ENCODE data around the gene CACNA1C. TPM values are rescaled to one million over a fixed set of nuclear protein-coding genes. Genes with fewer than 3 reads are reported as not detected.

The CACNA1C gene
- total RNA-seq, 1 experiment from 2014 or later, result 1.1 TPM

DNA sequence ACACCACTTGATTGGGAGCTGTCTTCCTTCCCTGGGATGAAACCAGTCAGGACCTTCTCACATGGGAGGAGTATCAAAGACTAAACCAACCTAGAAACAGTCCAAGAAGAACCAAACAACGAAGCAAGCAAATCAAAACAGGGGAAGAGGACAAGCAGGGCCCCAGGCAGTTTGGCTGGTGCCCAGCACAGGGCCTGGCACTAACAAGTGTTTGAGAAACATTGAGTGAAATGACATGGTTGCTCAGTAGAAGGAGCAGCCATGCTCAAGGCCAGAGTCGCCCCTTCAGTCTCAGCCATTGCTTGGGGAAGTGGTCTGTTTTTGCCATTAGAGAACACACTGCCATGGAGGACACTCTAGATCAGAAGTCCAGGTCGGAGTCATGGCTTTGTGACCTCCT is 323.1 kb downstream of the CACNA1C start:
- H2BK12ac ChIP-seq (ENCODE audit: insufficient read length, low read depth, low read length), result no peak overlapping the region
- H3K27ac Mint-ChIP-seq, result no peak overlapping the region; a peak in 1 of 7 replicates
- no peak overlapping the region for H2AK5ac ChIP-seq (ENCODE audit: insufficient read length, low read length)
- no peak overlapping the region for H3K23ac ChIP-seq (ENCODE audit: insufficient read length, low read depth, low read length)
- H4K8ac ChIP-seq (replicated peaks; ENCODE audit: insufficient read length, low read depth, low read length), result no peak overlapping the region
- no peak overlapping the region for H3K4ac ChIP-seq (ENCODE audit: low read depth, low read length)
- no peak overlapping the region for H3K14ac ChIP-seq (ENCODE audit: insufficient read depth, low read length)
- no peaks in the 10 kb centered on the region for H3K27me3 ChIP-seq (ENCODE audit: insufficient read depth, low read length)
- no peaks in the 10 kb centered on the region for H3K23me2 ChIP-seq (ENCODE audit: insufficient read length, low read depth, low read length, poor library complexity, severe bottlenecking)
- H4K20me1 ChIP-seq (ENCODE audit: control insufficient read depth, insufficient read depth, insufficient read length), result no peaks in the 10 kb centered on the region
- no peak overlapping the region for H2AFZ ChIP-seq (ENCODE audit: low read length)
- H3K9me3 Mint-ChIP-seq, result no peaks in the 10 kb centered on the region; a peak in 1 of 5 replicates
- no peak overlapping the region for H3K18ac ChIP-seq (ENCODE audit: insufficient read length, low read depth, low read length)
- H3K4me3 Mint-ChIP-seq, result no peak overlapping the region
- H3K36me3 Mint-ChIP-seq (ENCODE audit: insufficient read depth in 1 of 3, low read depth in 3 of 3), result no peaks in the 10 kb centered on the region
- no peak overlapping the region for H3K9ac ChIP-seq (ENCODE audit: extremely low read depth, insufficient read length, low read length)
- WGBS (ENCODE audit: extremely low coverage, insufficient read length, low lambda C conversion rate), result no CpG with 5 or more reads among the region's 3 CpGs
- H3K79me1 ChIP-seq (ENCODE audit: insufficient read depth, low read depth, low read length, poor library complexity, severe bottlenecking), result no peaks in the 10 kb centered on the region
- no peak overlapping the region for H2BK20ac ChIP-seq (ENCODE audit: low read depth, low read length, poor library complexity, severe bottlenecking)
- H3K56ac ChIP-seq (ENCODE audit: insufficient read length, low read depth, low read length), result no peak overlapping the region
- no peaks in the 10 kb centered on the region for H3K79me2 ChIP-seq (ENCODE audit: insufficient read depth, low read length)
- TF ChIP-seq, protein P1, sequence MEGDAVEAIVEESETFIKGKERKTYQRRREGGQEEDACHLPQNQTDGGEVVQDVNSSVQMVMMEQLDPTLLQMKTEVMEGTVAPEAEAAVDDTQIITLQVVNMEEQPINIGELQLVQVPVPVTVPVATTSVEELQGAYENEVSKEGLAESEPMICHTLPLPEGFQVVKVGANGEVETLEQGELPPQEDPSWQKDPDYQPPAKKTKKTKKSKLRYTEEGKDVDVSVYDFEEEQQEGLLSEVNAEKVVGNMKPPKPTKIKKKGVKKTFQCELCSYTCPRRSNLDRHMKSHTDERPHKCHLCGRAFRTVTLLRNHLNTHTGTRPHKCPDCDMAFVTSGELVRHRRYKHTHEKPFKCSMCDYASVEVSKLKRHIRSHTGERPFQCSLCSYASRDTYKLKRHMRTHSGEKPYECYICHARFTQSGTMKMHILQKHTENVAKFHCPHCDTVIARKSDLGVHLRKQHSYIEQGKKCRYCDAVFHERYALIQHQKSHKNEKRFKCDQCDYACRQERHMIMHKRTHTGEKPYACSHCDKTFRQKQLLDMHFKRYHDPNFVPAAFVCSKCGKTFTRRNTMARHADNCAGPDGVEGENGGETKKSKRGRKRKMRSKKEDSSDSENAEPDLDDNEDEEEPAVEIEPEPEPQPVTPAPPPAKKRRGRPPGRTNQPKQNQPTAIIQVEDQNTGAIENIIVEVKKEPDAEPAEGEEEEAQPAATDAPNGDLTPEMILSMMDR (conservative IDR thresholded peaks at IDR 0.05), result no peak
- no peak overlapping the region for H2BK120ac ChIP-seq (ENCODE audit: low read depth, low read length, poor library complexity, severe bottlenecking)
- H3K4me2 ChIP-seq (ENCODE audit: insufficient read depth, insufficient read length, low read length), result no peak overlapping the region
- no peaks in the 10 kb centered on the region for H3K9me3 ChIP-seq (ENCODE audit: control insufficient read depth, low read depth, low read length)
- no peak overlapping the region for H3T11ph ChIP-seq (ENCODE audit: low read length)
- no peak overlapping the region for H2BK15ac ChIP-seq (ENCODE audit: low read depth, low read length)
- no peak overlapping the region for H4K5ac ChIP-seq (ENCODE audit: insufficient read length, low read depth, low read length)
- H2BK5ac ChIP-seq (ENCODE audit: insufficient read length, low read length), result no peak overlapping the region
- no peak overlapping the region for H3K27ac ChIP-seq (ENCODE audit: insufficient read length, low read depth, low read length)
- H3K4me1 ChIP-seq (ENCODE audit: insufficient read depth, low read length), result peaks cover 2% of the 10 kb centered on the region; the same call in 1 of the 2 replicates
- no peak for DNase-seq
- H3K27me3 Mint-ChIP-seq (ENCODE audit: low read depth), result no peaks in the 10 kb centered on the region; the same call in none of the 2 replicates
- peaks cover 12% of the 10 kb centered on the region in 2 experiments for H3K4me1 Mint-ChIP-seq
- no peak overlapping the region for H4K91ac ChIP-seq (ENCODE audit: insufficient read length, low read depth, low read length)

Data from H9 (cell line).